Measurements from ENCODE around the gene OASL.

DNA sequence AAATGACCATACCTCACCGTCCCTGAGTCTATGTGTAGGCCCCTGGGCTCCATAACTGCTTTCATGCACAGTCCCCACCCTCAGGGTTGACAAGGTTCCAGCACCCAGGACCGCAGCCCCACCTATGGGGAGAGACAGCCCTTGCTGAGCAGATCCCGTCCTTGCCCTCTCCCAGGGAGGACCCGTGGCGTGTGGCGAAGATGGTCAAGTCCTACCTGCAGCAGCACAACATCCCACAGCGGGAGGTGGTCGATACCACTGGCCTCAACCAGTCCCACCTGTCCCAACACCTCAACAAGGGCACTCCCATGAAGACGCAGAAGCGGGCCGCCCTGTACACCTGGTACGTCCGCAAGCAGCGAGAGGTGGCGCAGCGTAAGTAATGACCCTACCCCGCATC lies 50.4 kb downstream of the OASL start:
- TF ChIP-seq, protein P1, sequence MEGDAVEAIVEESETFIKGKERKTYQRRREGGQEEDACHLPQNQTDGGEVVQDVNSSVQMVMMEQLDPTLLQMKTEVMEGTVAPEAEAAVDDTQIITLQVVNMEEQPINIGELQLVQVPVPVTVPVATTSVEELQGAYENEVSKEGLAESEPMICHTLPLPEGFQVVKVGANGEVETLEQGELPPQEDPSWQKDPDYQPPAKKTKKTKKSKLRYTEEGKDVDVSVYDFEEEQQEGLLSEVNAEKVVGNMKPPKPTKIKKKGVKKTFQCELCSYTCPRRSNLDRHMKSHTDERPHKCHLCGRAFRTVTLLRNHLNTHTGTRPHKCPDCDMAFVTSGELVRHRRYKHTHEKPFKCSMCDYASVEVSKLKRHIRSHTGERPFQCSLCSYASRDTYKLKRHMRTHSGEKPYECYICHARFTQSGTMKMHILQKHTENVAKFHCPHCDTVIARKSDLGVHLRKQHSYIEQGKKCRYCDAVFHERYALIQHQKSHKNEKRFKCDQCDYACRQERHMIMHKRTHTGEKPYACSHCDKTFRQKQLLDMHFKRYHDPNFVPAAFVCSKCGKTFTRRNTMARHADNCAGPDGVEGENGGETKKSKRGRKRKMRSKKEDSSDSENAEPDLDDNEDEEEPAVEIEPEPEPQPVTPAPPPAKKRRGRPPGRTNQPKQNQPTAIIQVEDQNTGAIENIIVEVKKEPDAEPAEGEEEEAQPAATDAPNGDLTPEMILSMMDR (IDR thresholded peaks at IDR 0.05) = no peak
- TF ChIP-seq POLR2AphosphoS5 (IDR thresholded peaks at IDR 0.05) (no peak), EP300 (IDR thresholded peaks at IDR 0.05; ENCODE audit: low read depth) (no peak), POLR2A (IDR thresholded peaks at IDR 0.05) (no peak)
